ENCODE measurements around the gene SLC35F3. TPM values are rescaled to one million over a fixed set of nuclear protein-coding genes. Genes with fewer than 3 reads are reported as not detected.

Gene SLC35F3
- total RNA-seq, 1 experiment from 2014 or later: 19.1 TPM

DNA sequence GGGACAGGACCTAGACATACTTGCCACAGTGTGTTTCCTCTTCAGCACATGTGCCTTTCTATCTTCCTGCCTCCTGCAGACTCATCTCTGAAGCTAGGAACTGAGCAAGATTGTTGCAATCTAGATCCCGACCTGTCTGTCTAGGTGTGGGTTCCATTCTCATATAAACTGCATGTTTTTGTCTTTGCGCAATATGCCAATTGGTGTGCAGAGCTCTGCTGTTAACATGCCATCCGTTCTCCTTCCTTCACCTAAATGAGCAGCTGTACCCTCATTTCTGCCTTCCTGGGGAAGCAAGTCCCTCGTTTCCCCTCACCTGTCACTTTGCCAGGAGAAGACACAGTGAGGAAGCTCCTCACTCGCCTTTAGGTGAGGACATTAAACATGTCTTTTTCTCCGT is 55.5 kb downstream of the SLC35F3 start:
- no peak for TF ChIP-seq TCF7L2 (IDR thresholded peaks at IDR 0.05; ENCODE audit: low read depth, low read length)
- TF ChIP-seq POLR2AphosphoS5 (IDR thresholded peaks at IDR 0.05; ENCODE audit: low read depth, low read length): no peak
- TF ChIP-seq, protein P1, sequence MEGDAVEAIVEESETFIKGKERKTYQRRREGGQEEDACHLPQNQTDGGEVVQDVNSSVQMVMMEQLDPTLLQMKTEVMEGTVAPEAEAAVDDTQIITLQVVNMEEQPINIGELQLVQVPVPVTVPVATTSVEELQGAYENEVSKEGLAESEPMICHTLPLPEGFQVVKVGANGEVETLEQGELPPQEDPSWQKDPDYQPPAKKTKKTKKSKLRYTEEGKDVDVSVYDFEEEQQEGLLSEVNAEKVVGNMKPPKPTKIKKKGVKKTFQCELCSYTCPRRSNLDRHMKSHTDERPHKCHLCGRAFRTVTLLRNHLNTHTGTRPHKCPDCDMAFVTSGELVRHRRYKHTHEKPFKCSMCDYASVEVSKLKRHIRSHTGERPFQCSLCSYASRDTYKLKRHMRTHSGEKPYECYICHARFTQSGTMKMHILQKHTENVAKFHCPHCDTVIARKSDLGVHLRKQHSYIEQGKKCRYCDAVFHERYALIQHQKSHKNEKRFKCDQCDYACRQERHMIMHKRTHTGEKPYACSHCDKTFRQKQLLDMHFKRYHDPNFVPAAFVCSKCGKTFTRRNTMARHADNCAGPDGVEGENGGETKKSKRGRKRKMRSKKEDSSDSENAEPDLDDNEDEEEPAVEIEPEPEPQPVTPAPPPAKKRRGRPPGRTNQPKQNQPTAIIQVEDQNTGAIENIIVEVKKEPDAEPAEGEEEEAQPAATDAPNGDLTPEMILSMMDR (IDR thresholded peaks at IDR 0.05): no peak
- TF ChIP-seq, protein P2, sequence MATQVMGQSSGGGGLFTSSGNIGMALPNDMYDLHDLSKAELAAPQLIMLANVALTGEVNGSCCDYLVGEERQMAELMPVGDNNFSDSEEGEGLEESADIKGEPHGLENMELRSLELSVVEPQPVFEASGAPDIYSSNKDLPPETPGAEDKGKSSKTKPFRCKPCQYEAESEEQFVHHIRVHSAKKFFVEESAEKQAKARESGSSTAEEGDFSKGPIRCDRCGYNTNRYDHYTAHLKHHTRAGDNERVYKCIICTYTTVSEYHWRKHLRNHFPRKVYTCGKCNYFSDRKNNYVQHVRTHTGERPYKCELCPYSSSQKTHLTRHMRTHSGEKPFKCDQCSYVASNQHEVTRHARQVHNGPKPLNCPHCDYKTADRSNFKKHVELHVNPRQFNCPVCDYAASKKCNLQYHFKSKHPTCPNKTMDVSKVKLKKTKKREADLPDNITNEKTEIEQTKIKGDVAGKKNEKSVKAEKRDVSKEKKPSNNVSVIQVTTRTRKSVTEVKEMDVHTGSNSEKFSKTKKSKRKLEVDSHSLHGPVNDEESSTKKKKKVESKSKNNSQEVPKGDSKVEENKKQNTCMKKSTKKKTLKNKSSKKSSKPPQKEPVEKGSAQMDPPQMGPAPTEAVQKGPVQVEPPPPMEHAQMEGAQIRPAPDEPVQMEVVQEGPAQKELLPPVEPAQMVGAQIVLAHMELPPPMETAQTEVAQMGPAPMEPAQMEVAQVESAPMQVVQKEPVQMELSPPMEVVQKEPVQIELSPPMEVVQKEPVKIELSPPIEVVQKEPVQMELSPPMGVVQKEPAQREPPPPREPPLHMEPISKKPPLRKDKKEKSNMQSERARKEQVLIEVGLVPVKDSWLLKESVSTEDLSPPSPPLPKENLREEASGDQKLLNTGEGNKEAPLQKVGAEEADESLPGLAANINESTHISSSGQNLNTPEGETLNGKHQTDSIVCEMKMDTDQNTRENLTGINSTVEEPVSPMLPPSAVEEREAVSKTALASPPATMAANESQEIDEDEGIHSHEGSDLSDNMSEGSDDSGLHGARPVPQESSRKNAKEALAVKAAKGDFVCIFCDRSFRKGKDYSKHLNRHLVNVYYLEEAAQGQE (IDR thresholded peaks at IDR 0.05; ENCODE audit: insufficient read depth in 1 of 2, low read depth in 2 of 2, low read length in 1 of 2): no peak
- no peak for TF ChIP-seq SIN3A (IDR thresholded peaks at IDR 0.05; ENCODE audit: borderline replicate concordance, insufficient read depth, low read depth, low read length)
- H3K36me3 ChIP-seq (ENCODE audit: control insufficient read depth, insufficient read depth, low read length): no peaks in the 10 kb centered on the region
- POLR2A ChIA-PET: no interaction called here
- H3K27me3 ChIP-seq (ENCODE audit: control insufficient read depth, insufficient read depth, low read length): no peaks in the 10 kb centered on the region
- no peak for ATAC-seq
- H3K9me3 ChIP-seq (ENCODE audit: control insufficient read depth, insufficient read depth, low read depth, low read length): peaks cover 13% of the 10 kb centered on the region; the same call in 1 of the 2 replicates
- BruUV-seq (replicated peaks): no TSS peak
- in situ Hi-C loops (cut with HindIII; ENCODE audit: low pct_unique_long_range_greater_than_20kb, low sequenced_read_pairs): no loop called here
- DNase-seq (ENCODE audit: low read depth, low spot score): no peak
- no peak overlapping the region for H3K4me3 ChIP-seq (ENCODE audit: low read depth in 2 of 2, low read length in 2 of 2)
- H3K4me1 ChIP-seq (ENCODE audit: control insufficient read depth, insufficient read depth, low read length): no peaks in the 10 kb centered on the region; the same call in 1 of the 2 replicates
- CTCF ChIA-PET: no interaction called here
- no peak overlapping the region for H3K27ac ChIP-seq (ENCODE audit: low read length)
- intact Hi-C loops (cut with micrococcal nuclease; ENCODE audit: unreplicated experiment): no loop called here

GRCh38 chr1:233960386-233960785 is 55.9 kb downstream of the SLC35F3 start:
- Histone ChIP-seq H3K27ac (ENCODE audit: low read length) (no peak overlapping the region), H3K27me3 (ENCODE audit: control insufficient read depth, insufficient read depth, low read length) (no peaks in the 10 kb centered on the region), H3K9me3 (ENCODE audit: control insufficient read depth, insufficient read depth, low read depth, low read length) (peaks cover 18% of the 10 kb centered on the region; the same call in 1 of the 2 replicates), H3K4me1 (ENCODE audit: control insufficient read depth, insufficient read depth, low read length) (no peaks in the 10 kb centered on the region; the same call in 1 of the 2 replicates), H3K36me3 (ENCODE audit: control insufficient read depth, insufficient read depth, low read length) (no peaks in the 10 kb centered on the region), H3K4me3 (ENCODE audit: low read depth in 2 of 2, low read length in 2 of 2) (no peak overlapping the region)
- in situ Hi-C loops (cut with HindIII; ENCODE audit: low pct_unique_long_range_greater_than_20kb, low sequenced_read_pairs) (no loop called here), intact Hi-C loops (cut with micrococcal nuclease; ENCODE audit: unreplicated experiment) (no loop called here)
- CTCF ChIA-PET: no interaction called here
- TF ChIP-seq SIN3A (IDR thresholded peaks at IDR 0.05; ENCODE audit: borderline replicate concordance, insufficient read depth, low read depth, low read length) (no peak), POLR2AphosphoS5 (IDR thresholded peaks at IDR 0.05; ENCODE audit: low read depth, low read length) (no peak), TCF7L2 (IDR thresholded peaks at IDR 0.05; ENCODE audit: low read depth, low read length) (no peak)
- TF ChIP-seq, protein P2 (IDR thresholded peaks at IDR 0.05; ENCODE audit: insufficient read depth in 1 of 2, low read depth in 2 of 2, low read length in 1 of 2): no peak
- TF ChIP-seq, protein P1 (IDR thresholded peaks at IDR 0.05): no peak
- no TSS peak for BruUV-seq (replicated peaks)
- POLR2A ChIA-PET: no interaction called here
- ATAC-seq: no peak
- no peak for DNase-seq (ENCODE audit: low read depth, low spot score)
